GM12878 (cell line): ENCODE results near the gene ALKBH2. TPM values are rescaled to one million over a fixed set of nuclear protein-coding genes. Genes with fewer than 3 reads are reported as not detected.

Source experiments
- ATAC-seq: fragments of 200-7000 bp; cut with Tn5 transposase; 3 replicates; pipeline ENCODE4 v1.9.1; 2020; ENCODE audit warnings: mild to moderate bottlenecking, moderate library complexity
- BruUV-seq: library from RNA; stranded (reverse); fragments of 400-500 nt; replicated peaks from 2 replicates; lab custom pipeline; 2021; lab: Mats Ljungman, UMichigan
- CTCF ChIA-PET: fragments of 300-600 bp; sonication (Branson Sonifier 250); formaldehyde crosslinking; extraction: SDS; loops from one replicate; lab custom pipeline; 2021; ENCODE audit warnings: inconsistent platforms; lab: Yijun Ruan, JAX
- POLR2A ChIA-PET: fragments of 350-600 bp; formaldehyde crosslinking; extraction: SDS; loops from one replicate; lab custom pipeline; 2021; ENCODE audit warnings: inconsistent platforms; lab: Charles Lee
- RAD21 ChIA-PET: fragments of 300-600 bp; sonication (Branson Sonifier 250); formaldehyde crosslinking; loops from one replicate; lab custom pipeline; 2023; ENCODE audit warnings: antibody characterized with exemption; ENCODE audit not compliant: unreplicated experiment; lab: Charles Lee
- SMC1A ChIA-PET: fragments of 300-600 bp; sonication (Branson Sonifier 250); formaldehyde crosslinking; loops from one replicate; lab custom pipeline; 2023; ENCODE audit not compliant: unreplicated experiment, uncharacterized antibody; lab: Charles Lee
- DNase-seq: peaks from one replicate; pipeline ENCODE4 v3.0.0-alpha.2; 2011; ENCODE audit warnings: low read depth, low spot score
- FAIRE-seq: peaks from 3 replicates; lab custom pipeline; 2011; peaks lifted over from hg19 to GRCh38; lab: Jason Lieb, UNC
- H2AFZ ChIP-seq: 2 replicates; pipeline ENCODE4 v1.6.0; 2011; ENCODE audit warnings: low read depth, low read length, control low read depth; ENCODE audit not compliant: control insufficient read depth
- H3K27ac ChIP-seq: 2 replicates; pipeline ENCODE4 v1.5.1; 2011; ENCODE audit warnings: control low read depth; ENCODE audit not compliant: control insufficient read depth, insufficient read depth
- H3K27me3 ChIP-seq, 2 experiments: replicated peaks in 1 of 2; 2 replicates each; pipeline versions ENCODE4 v1.6.0 to v1.6.1; 2011; ENCODE audit warnings: low read length in 1 of 2; ENCODE audit not compliant: control insufficient read depth in 2 of 2, insufficient read depth in 2 of 2
- H3K36me3 ChIP-seq, 2 experiments: 2 replicates each; pipeline ENCODE4 v1.5.1; 2011; ENCODE audit warnings: low read length in 1 of 2; ENCODE audit not compliant: control insufficient read depth in 2 of 2, insufficient read depth in 2 of 2
- H3K4me1 ChIP-seq: 2 replicates; pipeline ENCODE4 v1.6.1; 2011; ENCODE audit warnings: mild to moderate bottlenecking, low read length, moderate library complexity, mixed read lengths; ENCODE audit not compliant: control insufficient read depth, insufficient read depth
- H3K4me2 ChIP-seq: 2 replicates; pipeline ENCODE4 v1.6.0; 2011; ENCODE audit warnings: control low read depth; ENCODE audit not compliant: control insufficient read depth, insufficient read depth
- H3K4me3 ChIP-seq: fragments of 200-600 bp; sonication (generic); 2 replicates; pipeline ENCODE4 v1.5.1; 2016
- H3K79me2 ChIP-seq: 2 replicates; pipeline ENCODE4 v1.6.0; 2011; ENCODE audit warnings: low read length; ENCODE audit not compliant: control insufficient read depth, insufficient read depth
- H3K9ac ChIP-seq: 2 replicates; pipeline ENCODE4 v1.8.0; 2011; ENCODE audit warnings: low read length, control low read depth, mixed read lengths; ENCODE audit not compliant: control insufficient read depth, insufficient read depth
- H3K9me3 ChIP-seq: replicated peaks from 3 replicates; pipeline ENCODE4 v1.5.1; 2011; ENCODE audit warnings: mild to moderate bottlenecking, low read length; ENCODE audit not compliant: control insufficient read depth, insufficient read depth
- H4K20me1 ChIP-seq: 2 replicates; pipeline ENCODE4 v1.6.0; 2011; ENCODE audit not compliant: control insufficient read depth, insufficient read depth
- BCL11A ChIP-seq: IDR thresholded peaks from 2 replicates; pipeline ENCODE4 v1.6.1; 2011; ENCODE audit warnings: low read depth, low read length
- GABPA ChIP-seq: IDR thresholded peaks from 2 replicates; pipeline ENCODE4 v1.6.1; 2014; ENCODE audit warnings: antibody characterized with exemption, low read depth, mild to moderate bottlenecking, inconsistent platforms
- MTA2 ChIP-seq: fragments of 450-650 bp; IDR thresholded peaks from 2 replicates; pipeline ENCODE4 v1.6.1; 2016; ENCODE audit warnings: low read depth, mild to moderate bottlenecking, moderate library complexity
- NFIC ChIP-seq: IDR thresholded peaks from 2 replicates; pipeline ENCODE4 v1.6.1; 2012; ENCODE audit warnings: low read depth, mild to moderate bottlenecking, inconsistent platforms, low read length, moderate library complexity
- NFYA ChIP-seq: IDR thresholded peaks from 2 replicates; pipeline ENCODE4 v1.6.1; 2011; ENCODE audit warnings: low read depth, mild to moderate bottlenecking, low read length, improper control_type of control experiment, borderline replicate concordance
- NR2C2 ChIP-seq: IDR thresholded peaks from 2 replicates; pipeline ENCODE4 v1.6.1; 2011; ENCODE audit warnings: borderline replicate concordance, low read depth; ENCODE audit not compliant: control insufficient read depth, insufficient read length
- NRF1 ChIP-seq: conservative IDR thresholded peaks from 2 replicates; pipeline ENCODE4 v1.6.1; 2011; ENCODE audit warnings: mild to moderate bottlenecking, low read depth, low read length, improper control_type of control experiment
- RAD21 ChIP-seq: IDR thresholded peaks from 2 replicates; pipeline ENCODE4 v1.6.1; 2011; ENCODE audit warnings: mild to moderate bottlenecking, low read depth, low read length, moderate library complexity; ENCODE audit not compliant: insufficient read depth
- RUNX3 ChIP-seq: IDR thresholded peaks from 2 replicates; pipeline ENCODE4 v1.6.1; 2012; ENCODE audit warnings: low read length, inconsistent platforms
- SMAD5 ChIP-seq: IDR thresholded peaks from 2 replicates; pipeline ENCODE4 v1.6.1; 2016; ENCODE audit warnings: antibody characterized with exemption, low read depth
- STAT3 ChIP-seq: IDR thresholded peaks from 2 replicates; pipeline ENCODE4 v1.6.1; 2011; ENCODE audit warnings: low read depth, low read length, improper control_type of control experiment
- SUZ12 ChIP-seq: fragments of 200-600 bp; sonication (generic); IDR thresholded peaks from one replicate; pipeline ENCODE4 v1.6.1; 2018; ENCODE audit warnings: antibody characterized with exemption, mild to moderate bottlenecking; ENCODE audit not compliant: unreplicated experiment
- ZNF274 ChIP-seq: IDR thresholded peaks from one replicate; pipeline ENCODE4 v1.8.0; 2011; ENCODE audit not compliant: insufficient read length, insufficient read depth
- ZNF622 ChIP-seq: fragments of 450-650 bp; IDR thresholded peaks from 2 replicates; pipeline ENCODE4 v1.6.1; 2017; ENCODE audit warnings: mild to moderate bottlenecking, inconsistent platforms
- WGBS: methylation state at CpG from one replicate; pipeline ENCODE4 v1.1.6; 2016; ENCODE audit warnings: low lambda C conversion rate; ENCODE audit not compliant: insufficient replicate concordance, insufficient coverage; ENCODE audit errors: missing lambda C conversion rate; 5-methylcytosine and 5-hydroxymethylcytosine counted together
- in situ Hi-C: fragments of 300-500 bp; cut with MboI; formaldehyde crosslinking; loops from 9 replicates; pipeline ENCODE4 v1.14.3; 2018; ENCODE audit warnings: mixed read lengths
- intact Hi-C: fragments of 100-400 bp; cut with micrococcal nuclease; formaldehyde crosslinking; loops from one replicate; pipeline ENCODE4 v1.14.2; 2022; ENCODE audit not compliant: unreplicated experiment
- polyA plus RNA-seq, 11 experiments: library from polyadenylated mRNA; depleted of rRNA in 4 of 11; unstranded in 6 of 11; stranded (reverse) in 5 of 11; fragments of >200 nt; fragmentation: Nextera tagmentation in 4 of 11; fragmentation: Illumina TruSeq in 1 of 11; extraction: Ambion mirVana in 4 of 11; extraction: Trizol in 1 of 11; gene quantifications; 1 replicate in 1 of 11; 2 replicates in 10 of 11; pipeline versions ENCODE4 v1.2.1 to v1.2.3, GENCODE V29; 2011 to 2016; ENCODE audit warnings: inconsistent platforms in 2 of 11, missing spikeins in 2 of 11, low read depth in 1 of 11
- total RNA-seq, 4 experiments: library from RNA; depleted of rRNA in 3 of 4; stranded (reverse); fragments of >200 nt in 3 of 4; fragmentation: Illumina TruSeq in 1 of 4; extraction: Trizol in 1 of 4; gene quantifications; 2 replicates each; pipeline versions ENCODE4 v1.2.1 to v1.2.3, GENCODE V29; 2013 to 2021
- TF ChIP-seq, protein P1 (sequence below): IDR thresholded peaks from 2 replicates; pipeline ENCODE4 v1.6.1; 2011; ENCODE audit warnings: mild to moderate bottlenecking, low read depth, low read length, moderate library complexity; ENCODE audit not compliant: insufficient replicate concordance
- TF ChIP-seq, protein P2 (sequence below): fragments of 450-650 bp; IDR thresholded peaks from 2 replicates; pipeline ENCODE4 v1.6.1; 2014; ENCODE audit warnings: mild to moderate bottlenecking
- TF ChIP-seq, protein P3 (sequence below): fragments of 450-650 bp; IDR thresholded peaks from 2 replicates; pipeline ENCODE4 v1.6.1; 2018; ENCODE audit warnings: mild to moderate bottlenecking, low read depth, moderate library complexity; ENCODE audit not compliant: partially characterized antibody
- TF ChIP-seq, protein P4 (sequence below): fragments of 450-650 bp; IDR thresholded peaks from 2 replicates; pipeline ENCODE4 v1.6.1; 2017; ENCODE audit warnings: mild to moderate bottlenecking, low read depth, inconsistent platforms; ENCODE audit not compliant: poor library complexity, severe bottlenecking

ALKBH2 gene
- total and polyA plus RNA-seq, 10 of the 15 experiments (the other 5 are each of a cell fraction or from before 2014, with no cell fraction given) = 5.6 to 40.3 (median 31.2) TPM

DNA sequence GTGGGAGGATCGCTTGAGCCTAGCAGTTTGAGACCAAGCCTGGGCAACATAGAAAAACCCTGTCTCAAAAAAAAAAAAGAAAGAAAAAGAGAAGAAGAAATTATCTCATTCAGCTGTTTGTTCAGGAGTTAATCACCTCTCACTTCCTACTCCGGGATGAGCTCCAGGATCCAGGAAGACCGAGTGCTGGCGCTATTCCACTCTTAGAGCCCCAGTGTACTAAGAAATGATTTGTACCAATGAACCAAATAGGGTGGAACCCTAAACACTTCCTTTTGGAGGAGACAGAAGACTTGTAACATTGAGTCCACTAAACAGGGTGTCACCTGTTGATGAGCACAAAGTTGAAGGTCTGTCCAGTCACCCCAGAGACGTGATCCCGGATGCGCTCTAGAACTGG, 3.6 kb downstream of the ALKBH2 start (continued):
- TF ChIP-seq GABPA = no peak

DNA sequence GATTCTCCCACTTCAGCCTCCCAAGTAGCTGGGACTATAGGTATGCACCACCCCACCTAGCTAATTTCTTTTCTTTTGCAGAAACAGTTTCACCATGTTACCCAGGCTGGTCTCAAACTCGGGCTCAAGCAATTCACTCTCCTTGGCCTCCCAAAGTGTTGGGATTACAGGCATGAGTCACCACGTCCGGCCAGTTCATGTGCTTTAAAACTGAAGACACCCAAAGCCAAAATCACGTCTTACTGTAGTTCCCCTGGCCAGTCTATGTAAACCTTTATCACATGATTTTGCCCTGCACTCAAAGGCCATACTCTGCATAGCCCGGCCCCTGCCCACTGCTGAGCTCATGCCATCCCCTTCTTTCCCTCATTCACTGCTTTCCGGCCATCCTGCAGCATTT, 4.5 kb downstream of the ALKBH2 start:
- BruUV-seq = no TSS peak
- in situ Hi-C loops = no loop called here
- TF ChIP-seq RAD21 (no peak), SMAD5 (no peak), RUNX3 (no peak), STAT3 (no peak), SUZ12 (no peak), MTA2 (no peak), ZNF622 (no peak), NRF1 (no peak), NFYA (no peak), ZNF274 (no peak), BCL11A (no peak), NFIC (no peak), NR2C2 (no peak)
- TF ChIP-seq, protein P1, sequence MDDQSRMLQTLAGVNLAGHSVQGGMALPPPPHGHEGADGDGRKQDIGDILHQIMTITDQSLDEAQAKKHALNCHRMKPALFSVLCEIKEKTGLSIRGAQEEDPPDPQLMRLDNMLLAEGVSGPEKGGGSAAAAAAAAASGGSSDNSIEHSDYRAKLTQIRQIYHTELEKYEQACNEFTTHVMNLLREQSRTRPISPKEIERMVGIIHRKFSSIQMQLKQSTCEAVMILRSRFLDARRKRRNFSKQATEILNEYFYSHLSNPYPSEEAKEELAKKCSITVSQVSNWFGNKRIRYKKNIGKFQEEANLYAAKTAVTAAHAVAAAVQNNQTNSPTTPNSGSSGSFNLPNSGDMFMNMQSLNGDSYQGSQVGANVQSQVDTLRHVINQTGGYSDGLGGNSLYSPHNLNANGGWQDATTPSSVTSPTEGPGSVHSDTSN = no peak
- TF ChIP-seq, protein P2, sequence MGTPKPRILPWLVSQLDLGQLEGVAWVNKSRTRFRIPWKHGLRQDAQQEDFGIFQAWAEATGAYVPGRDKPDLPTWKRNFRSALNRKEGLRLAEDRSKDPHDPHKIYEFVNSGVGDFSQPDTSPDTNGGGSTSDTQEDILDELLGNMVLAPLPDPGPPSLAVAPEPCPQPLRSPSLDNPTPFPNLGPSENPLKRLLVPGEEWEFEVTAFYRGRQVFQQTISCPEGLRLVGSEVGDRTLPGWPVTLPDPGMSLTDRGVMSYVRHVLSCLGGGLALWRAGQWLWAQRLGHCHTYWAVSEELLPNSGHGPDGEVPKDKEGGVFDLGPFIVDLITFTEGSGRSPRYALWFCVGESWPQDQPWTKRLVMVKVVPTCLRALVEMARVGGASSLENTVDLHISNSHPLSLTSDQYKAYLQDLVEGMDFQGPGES = no peak
- TF ChIP-seq, protein P3, sequence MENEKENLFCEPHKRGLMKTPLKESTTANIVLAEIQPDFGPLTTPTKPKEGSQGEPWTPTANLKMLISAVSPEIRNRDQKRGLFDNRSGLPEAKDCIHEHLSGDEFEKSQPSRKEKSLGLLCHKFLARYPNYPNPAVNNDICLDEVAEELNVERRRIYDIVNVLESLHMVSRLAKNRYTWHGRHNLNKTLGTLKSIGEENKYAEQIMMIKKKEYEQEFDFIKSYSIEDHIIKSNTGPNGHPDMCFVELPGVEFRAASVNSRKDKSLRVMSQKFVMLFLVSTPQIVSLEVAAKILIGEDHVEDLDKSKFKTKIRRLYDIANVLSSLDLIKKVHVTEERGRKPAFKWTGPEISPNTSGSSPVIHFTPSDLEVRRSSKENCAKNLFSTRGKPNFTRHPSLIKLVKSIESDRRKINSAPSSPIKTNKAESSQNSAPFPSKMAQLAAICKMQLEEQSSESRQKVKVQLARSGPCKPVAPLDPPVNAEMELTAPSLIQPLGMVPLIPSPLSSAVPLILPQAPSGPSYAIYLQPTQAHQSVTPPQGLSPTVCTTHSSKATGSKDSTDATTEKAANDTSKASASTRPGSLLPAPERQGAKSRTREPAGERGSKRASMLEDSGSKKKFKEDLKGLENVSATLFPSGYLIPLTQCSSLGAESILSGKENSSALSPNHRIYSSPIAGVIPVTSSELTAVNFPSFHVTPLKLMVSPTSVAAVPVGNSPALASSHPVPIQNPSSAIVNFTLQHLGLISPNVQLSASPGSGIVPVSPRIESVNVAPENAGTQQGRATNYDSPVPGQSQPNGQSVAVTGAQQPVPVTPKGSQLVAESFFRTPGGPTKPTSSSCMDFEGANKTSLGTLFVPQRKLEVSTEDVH = no peak
- TF ChIP-seq, protein P4, sequence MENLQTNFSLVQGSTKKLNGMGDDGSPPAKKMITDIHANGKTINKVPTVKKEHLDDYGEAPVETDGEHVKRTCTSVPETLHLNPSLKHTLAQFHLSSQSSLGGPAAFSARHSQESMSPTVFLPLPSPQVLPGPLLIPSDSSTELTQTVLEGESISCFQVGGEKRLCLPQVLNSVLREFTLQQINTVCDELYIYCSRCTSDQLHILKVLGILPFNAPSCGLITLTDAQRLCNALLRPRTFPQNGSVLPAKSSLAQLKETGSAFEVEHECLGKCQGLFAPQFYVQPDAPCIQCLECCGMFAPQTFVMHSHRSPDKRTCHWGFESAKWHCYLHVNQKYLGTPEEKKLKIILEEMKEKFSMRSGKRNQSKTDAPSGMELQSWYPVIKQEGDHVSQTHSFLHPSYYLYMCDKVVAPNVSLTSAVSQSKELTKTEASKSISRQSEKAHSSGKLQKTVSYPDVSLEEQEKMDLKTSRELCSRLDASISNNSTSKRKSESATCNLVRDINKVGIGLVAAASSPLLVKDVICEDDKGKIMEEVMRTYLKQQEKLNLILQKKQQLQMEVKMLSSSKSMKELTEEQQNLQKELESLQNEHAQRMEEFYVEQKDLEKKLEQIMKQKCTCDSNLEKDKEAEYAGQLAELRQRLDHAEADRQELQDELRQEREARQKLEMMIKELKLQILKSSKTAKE = no peak

More for the DNA sequence above, 4.5 kb downstream of the ALKBH2 start:
- intact Hi-C loops = no loop called here
- Histone ChIP-seq H2AFZ (no peak overlapping the region), H3K27ac (no peak overlapping the region), H3K9ac (no peak overlapping the region), H3K36me3 (peaks cover 6 to 7% of the 10 kb centered on the region in 2 experiments; a peak in 3 of 4 replicates), H3K79me2 (peaks cover 23% of the 10 kb centered on the region), H3K9me3 (no peaks in the 10 kb centered on the region), H3K4me2 (no peak overlapping the region), H3K4me3 (no peak overlapping the region), H3K4me1 (peaks cover 7% of the 10 kb centered on the region), H3K27me3 (no peaks in the 10 kb centered on the region), H4K20me1 (no peaks in the 10 kb centered on the region)
- ChIA-PET CTCF (no interaction called here), RAD21 (no interaction called here), SMC1A (no interaction called here), POLR2A (no interaction called here)
- WGBS = 77% methylated on average over 6 of the region's 6 CpGs
- no peak for FAIRE-seq
- ATAC-seq = no peak
- DNase-seq = no peak
